ENCODE measurements around the gene BCAS3.
A peak's percentile ranks its signal among the peaks of the same experiment; 100 is the strongest.

BCAS3 gene

DNA sequence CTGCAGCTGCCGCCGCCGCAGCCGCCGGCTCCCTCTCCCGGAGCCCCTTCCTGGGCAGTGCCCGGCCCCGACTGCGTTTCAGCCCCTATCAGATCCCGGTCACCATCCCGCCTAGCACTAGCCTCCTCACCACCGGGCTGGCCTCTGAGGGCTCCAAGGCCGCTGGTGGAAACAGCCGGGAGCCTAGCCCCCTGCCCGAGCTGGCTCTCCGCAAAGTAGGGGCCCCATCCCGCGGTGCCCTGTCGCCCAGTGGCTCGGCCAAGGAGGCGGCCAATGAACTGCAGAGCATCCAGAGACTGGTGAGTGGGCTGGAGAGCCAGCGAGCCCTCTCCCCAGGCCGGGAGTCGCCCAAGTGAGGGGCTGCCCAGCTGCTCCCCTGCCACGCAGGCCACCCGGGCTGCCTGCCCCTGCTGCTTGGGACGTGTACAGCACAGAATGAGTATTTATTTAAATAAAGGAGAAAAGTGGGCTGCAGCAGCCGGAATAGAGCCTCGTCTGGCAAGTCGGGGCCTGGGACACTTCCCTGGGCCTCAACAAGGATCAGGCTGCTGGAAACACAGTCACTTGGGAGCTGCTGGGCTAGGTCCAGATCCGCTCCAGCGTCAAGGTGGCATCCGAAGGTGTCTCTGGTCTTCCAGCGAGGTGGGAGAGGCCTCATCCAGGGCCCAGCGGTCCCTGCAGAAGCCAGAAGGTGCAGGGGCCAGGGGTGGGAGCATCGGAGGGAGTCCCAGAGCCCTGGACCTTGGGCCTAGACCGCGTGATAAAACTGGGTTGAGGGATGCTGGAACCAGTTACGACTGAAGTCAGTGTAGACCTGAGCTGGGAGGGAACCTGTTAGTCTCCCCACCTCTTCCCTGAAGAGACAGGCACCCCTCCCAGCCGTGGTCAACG lies 730.7 kb downstream of the BCAS3 start:
- Histone ChIP-seq H3K27ac (no peak overlapping the region), H3K79me2 (ENCODE audit: insufficient read depth, low read depth) (no peaks in the 10 kb centered on the region), H4K20me1 (ENCODE audit: insufficient read depth) (no peaks in the 10 kb centered on the region), H3K4me1 (ENCODE audit: low read depth, poor library complexity, severe bottlenecking) (peaks cover 4% of the 10 kb centered on the region), H3K4me3 (IDR thresholded peaks at IDR 0.05; ENCODE audit: insufficient read depth, low read depth, low read length) (no peak overlapping the region), H3K36me3 (ENCODE audit: insufficient read depth) (no peaks in the 10 kb centered on the region), H3K9ac (no peak overlapping the region), H3K27me3 (ENCODE audit: insufficient read depth, low read depth) (no peaks in the 10 kb centered on the region), H3K4me2 (peak overlapping the region; percentile 99), H2AFZ (ENCODE audit: low read depth) (peak overlapping the region; percentile 93; the same call in 1 of the 2 replicates)
- TF ChIP-seq, protein P1, sequence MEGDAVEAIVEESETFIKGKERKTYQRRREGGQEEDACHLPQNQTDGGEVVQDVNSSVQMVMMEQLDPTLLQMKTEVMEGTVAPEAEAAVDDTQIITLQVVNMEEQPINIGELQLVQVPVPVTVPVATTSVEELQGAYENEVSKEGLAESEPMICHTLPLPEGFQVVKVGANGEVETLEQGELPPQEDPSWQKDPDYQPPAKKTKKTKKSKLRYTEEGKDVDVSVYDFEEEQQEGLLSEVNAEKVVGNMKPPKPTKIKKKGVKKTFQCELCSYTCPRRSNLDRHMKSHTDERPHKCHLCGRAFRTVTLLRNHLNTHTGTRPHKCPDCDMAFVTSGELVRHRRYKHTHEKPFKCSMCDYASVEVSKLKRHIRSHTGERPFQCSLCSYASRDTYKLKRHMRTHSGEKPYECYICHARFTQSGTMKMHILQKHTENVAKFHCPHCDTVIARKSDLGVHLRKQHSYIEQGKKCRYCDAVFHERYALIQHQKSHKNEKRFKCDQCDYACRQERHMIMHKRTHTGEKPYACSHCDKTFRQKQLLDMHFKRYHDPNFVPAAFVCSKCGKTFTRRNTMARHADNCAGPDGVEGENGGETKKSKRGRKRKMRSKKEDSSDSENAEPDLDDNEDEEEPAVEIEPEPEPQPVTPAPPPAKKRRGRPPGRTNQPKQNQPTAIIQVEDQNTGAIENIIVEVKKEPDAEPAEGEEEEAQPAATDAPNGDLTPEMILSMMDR (conservative IDR thresholded peaks at IDR 0.05; ENCODE audit: low read depth, low read length), result no peak

DNA sequence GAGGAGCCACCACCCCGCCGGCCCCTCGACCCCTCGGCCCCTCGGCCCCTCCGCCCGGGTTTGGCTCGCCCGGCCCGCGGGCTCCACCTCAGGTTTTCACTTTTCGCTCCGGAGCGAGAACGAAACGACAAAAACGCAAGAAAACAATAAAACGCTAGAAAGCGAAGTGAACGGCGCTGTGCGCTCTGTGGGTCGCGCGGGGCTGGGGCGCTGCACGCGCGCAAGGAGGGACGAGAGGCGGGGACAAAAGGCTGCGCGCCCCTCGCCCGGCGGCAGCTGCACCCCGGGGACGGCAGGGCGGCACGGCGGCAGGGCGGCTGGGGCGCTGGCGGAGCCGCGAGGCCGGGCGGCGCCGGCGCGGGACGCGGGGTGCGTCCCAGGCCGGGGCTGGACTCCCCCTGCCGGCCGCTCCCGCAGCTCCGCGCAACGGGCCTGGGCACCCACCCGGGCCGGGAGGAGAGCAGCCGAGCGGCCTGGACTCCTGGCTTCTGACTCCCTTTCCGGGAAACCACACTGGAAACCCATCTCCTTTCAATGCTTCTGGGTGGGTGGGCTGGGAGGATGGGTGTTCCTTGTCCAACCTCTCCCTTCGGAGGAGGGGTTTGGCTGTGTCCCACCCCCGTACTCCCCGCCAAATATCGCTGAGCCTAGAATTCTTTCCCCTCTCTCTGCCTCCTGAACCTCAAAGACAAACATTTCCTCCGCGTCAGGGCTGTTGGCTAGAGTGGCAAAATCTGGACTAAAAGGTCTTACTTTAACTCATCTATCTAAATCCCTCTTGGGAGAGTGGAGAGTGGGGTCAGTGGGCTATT lies 731.9 kb downstream of the BCAS3 start:
- Histone ChIP-seq H3K4me3 (IDR thresholded peaks at IDR 0.05; ENCODE audit: insufficient read depth, low read depth, low read length) (no peak overlapping the region), H2AFZ (ENCODE audit: low read depth) (peak overlapping the region; percentile 93), H3K27ac (0 out of 2 replicates have a peak overlapping the region, but pooled peaks have one; percentile 22)

DNA sequence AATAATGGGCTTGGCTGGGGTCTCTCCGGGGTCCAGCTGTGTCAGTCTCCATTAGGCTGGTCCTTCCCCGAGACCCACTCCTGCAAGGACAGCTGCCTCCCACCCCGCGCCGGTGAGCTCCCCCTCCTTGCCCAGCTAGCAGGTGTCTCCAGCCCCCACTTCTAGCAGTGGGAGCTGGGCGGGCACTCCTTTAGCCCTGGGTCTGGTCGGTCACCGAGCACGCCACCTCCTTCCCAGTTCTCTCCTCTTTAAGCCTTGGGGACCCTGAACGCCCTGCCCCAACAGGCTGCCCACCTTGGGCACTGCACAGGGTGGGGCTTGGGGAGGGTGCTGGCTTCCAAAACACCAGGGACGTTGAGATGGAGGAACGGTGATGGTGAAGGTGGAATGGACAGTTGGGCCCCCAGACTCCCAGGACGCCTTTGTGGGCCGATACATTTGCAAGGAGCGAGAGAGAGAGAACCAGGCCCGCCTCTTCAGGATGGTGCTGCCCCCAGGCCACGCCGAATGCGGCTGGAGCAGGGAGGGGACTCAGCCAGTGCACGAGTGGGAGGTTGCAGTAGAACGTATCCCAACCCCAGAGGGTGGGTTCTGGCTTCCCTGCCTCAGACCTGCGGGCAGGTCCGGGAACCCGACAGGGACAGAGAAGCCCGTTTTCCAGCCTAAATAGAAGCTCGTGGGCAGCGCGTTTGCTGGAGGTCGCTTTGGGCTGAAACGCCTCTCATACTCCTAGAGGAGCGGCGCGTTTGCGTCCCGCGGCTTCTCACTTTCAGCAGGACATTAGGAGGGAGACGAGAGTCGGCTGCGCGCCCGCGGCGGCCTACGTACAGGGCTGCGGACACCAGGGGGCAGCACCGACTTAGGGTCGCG lies 732.7 kb downstream of the BCAS3 start:
- no peak overlapping the region for H3K9ac ChIP-seq
- H3K4me1 ChIP-seq (ENCODE audit: low read depth, poor library complexity, severe bottlenecking), result peaks cover 4% of the 10 kb centered on the region
- no peaks in the 10 kb centered on the region for H3K36me3 ChIP-seq (ENCODE audit: insufficient read depth)
- no peaks in the 10 kb centered on the region for H3K79me2 ChIP-seq (ENCODE audit: insufficient read depth, low read depth)
- no peaks in the 10 kb centered on the region for H4K20me1 ChIP-seq (ENCODE audit: insufficient read depth)
- H3K4me3 ChIP-seq (IDR thresholded peaks at IDR 0.05; ENCODE audit: insufficient read depth, low read depth, low read length), result no peak overlapping the region
- H3K27ac ChIP-seq, result no peak overlapping the region
- TF ChIP-seq, protein P1 (conservative IDR thresholded peaks at IDR 0.05; ENCODE audit: low read depth, low read length), result peak; percentile 32; the same call in 1 of the 2 replicates
- no peak overlapping the region for H2AFZ ChIP-seq (ENCODE audit: low read depth)
- peak overlapping the region; percentile 29; the same call in 1 of the 2 replicates for H3K4me2 ChIP-seq
- no peaks in the 10 kb centered on the region for H3K27me3 ChIP-seq (ENCODE audit: insufficient read depth, low read depth)

More for the DNA sequence above, 731.9 kb downstream of the BCAS3 start:
- H3K79me2 ChIP-seq (ENCODE audit: insufficient read depth, low read depth), result no peaks in the 10 kb centered on the region
- TF ChIP-seq, protein P1 (conservative IDR thresholded peaks at IDR 0.05; ENCODE audit: low read depth, low read length), result peak; percentile 12; the same call in 1 of the 2 replicates
- H3K27me3 ChIP-seq (ENCODE audit: insufficient read depth, low read depth), result no peaks in the 10 kb centered on the region
- no peaks in the 10 kb centered on the region for H4K20me1 ChIP-seq (ENCODE audit: insufficient read depth)
- peak overlapping the region; percentile 99 for H3K4me2 ChIP-seq
- peaks cover 4% of the 10 kb centered on the region for H3K4me1 ChIP-seq (ENCODE audit: low read depth, poor library complexity, severe bottlenecking)
- no peaks in the 10 kb centered on the region for H3K36me3 ChIP-seq (ENCODE audit: insufficient read depth)
- H3K9ac ChIP-seq, result peak overlapping the region; percentile 60; the same call in 1 of the 2 replicates

DNA sequence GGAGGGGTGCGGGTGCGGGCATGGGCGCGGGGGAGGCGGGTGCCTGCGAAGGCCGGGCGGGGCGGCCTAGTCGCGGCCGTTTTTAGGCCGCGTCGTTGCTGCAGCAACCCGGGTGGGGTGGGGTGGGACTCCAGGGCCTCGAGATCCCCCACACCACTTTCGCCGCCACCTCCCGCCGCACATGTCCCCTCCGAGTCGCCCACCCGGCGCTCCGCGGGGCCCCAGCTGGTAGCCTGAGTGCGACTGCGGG lies 733.3 kb downstream of the BCAS3 start:
- Histone ChIP-seq H3K27ac (no peak overlapping the region), H3K4me1 (ENCODE audit: low read depth, poor library complexity, severe bottlenecking) (peaks cover 4% of the 10 kb centered on the region), H3K9ac (no peak overlapping the region; the same call in 1 of the 2 replicates), H3K36me3 (ENCODE audit: insufficient read depth) (no peaks in the 10 kb centered on the region), H2AFZ (ENCODE audit: low read depth) (peak overlapping the region; percentile 74; the same call in 1 of the 2 replicates), H4K20me1 (ENCODE audit: insufficient read depth) (no peaks in the 10 kb centered on the region), H3K27me3 (ENCODE audit: insufficient read depth, low read depth) (no peaks in the 10 kb centered on the region), H3K4me3 (IDR thresholded peaks at IDR 0.05; ENCODE audit: insufficient read depth, low read depth, low read length) (no peak overlapping the region), H3K4me2 (no peak overlapping the region; the same call in 1 of the 2 replicates), H3K79me2 (ENCODE audit: insufficient read depth, low read depth) (no peaks in the 10 kb centered on the region)
- TF ChIP-seq, protein P1 (conservative IDR thresholded peaks at IDR 0.05; ENCODE audit: low read depth, low read length), result no peak

All from KMS-11 (cell line).